GM18873 (cell line): ENCODE results near the gene SEMA3B.
A peak's percentile ranks its signal among the peaks of the same experiment; 100 is the strongest.

Source experiments
- ATAC-seq: cut with Tn5 transposase; IDR thresholded peaks from one replicate; pipeline ENCODE4 v1.9.1; 2021; ENCODE audit warnings: mild to moderate bottlenecking, moderate library complexity, moderate number of reproducible peaks; ENCODE audit not compliant: unreplicated experiment, low FRiP score

SEMA3B gene

GRCh38 chr3:50289130-50289529 is 20.2 kb downstream of the SEMA3B start:
- ATAC-seq = no peak

GRCh38 chr3:50290161-50290641 is 21.3 kb downstream of the SEMA3B start:
- ATAC-seq = no peak

- ATAC-seq = peak; percentile 86
Observed at GRCh38 chr3:50292159-50293078, 23.5 kb downstream of the SEMA3B start, which contains the start of gene IFRD2. TSS of gene IFRD2 (minus strand) at chr3:50292429. CDS start at chr3:50292274, 155 bp downstream.

GRCh38 chr3:50293079-50293801 is 24.3 kb downstream of the SEMA3B start:
- no peak for ATAC-seq

- no peak for ATAC-seq
Observed at GRCh38 chr3:50294089-50294488, 25.1 kb downstream of the SEMA3B start.

- no peak for ATAC-seq
Observed at GRCh38 chr3:50294492-50295403, 25.8 kb downstream of the SEMA3B start.

GRCh38 chr3:50295553-50296431 is 26.8 kb downstream of the SEMA3B start:
- ATAC-seq = no peak

- ATAC-seq = no peak
Observed at GRCh38 chr3:50296721-50297383, 27.9 kb downstream of the SEMA3B start.

- ATAC-seq = no peak
Observed at GRCh38 chr3:50297384-50297775, 28.4 kb downstream of the SEMA3B start.

- no peak for ATAC-seq
Observed at GRCh38 chr3:50297896-50298725, 29.2 kb downstream of the SEMA3B start.

- peak; percentile 73 for ATAC-seq
Observed at GRCh38 chr3:50298836-50299637, 30.1 kb downstream of the SEMA3B start, which contains the start of the genes HYAL3 and NAA80. TSS of gene HYAL3 (minus strand) at chr3:50299405. CDS start at chr3:50295602, 3,803 bp downstream. TSS of gene NAA80 (minus strand) at chr3:50299405. CDS start at chr3:50297463, 1,942 bp downstream.

- no peak for ATAC-seq
Observed at GRCh38 chr3:50299638-50299928, 30.6 kb downstream of the SEMA3B start.

- no peak for ATAC-seq
Observed at GRCh38 chr3:50299929-50300680, 31.2 kb downstream of the SEMA3B start.

- ATAC-seq = no peak
Observed at GRCh38 chr3:50300681-50301254, 31.8 kb downstream of the SEMA3B start.

- no peak for ATAC-seq
Observed at GRCh38 chr3:50302095-50303012, 33.4 kb downstream of the SEMA3B start.
